Ascending aorta (tissue), 2 donors: ENCODE measurements around the gene QKI. TPM values are rescaled to one million over a fixed set of nuclear protein-coding genes. Genes with fewer than 3 reads are reported as not detected.

Experiments used
- DNase-seq, 2 donors: peaks; one replicate each; pipeline ENCODE4 v3.0.0-alpha.2; 2019; ENCODE audit warnings: low spot score in 2 of 2
- H3K27ac ChIP-seq, 2 donors: fragments of 200-600 bp; sonication (generic); one replicate each; pipeline ENCODE4 v1.5.1; 2016 to 2017; ENCODE audit warnings: mild to moderate bottlenecking in 1 of 2
- H3K27me3 ChIP-seq: fragments of 200-600 bp; sonication (generic); one replicate; pipeline ENCODE4 v1.5.1; 2017
- H3K36me3 ChIP-seq, 2 donors: fragments of 200-600 bp; sonication (generic); one replicate each; pipeline ENCODE4 v1.5.1; 2016
- H3K4me1 ChIP-seq, 2 donors: fragments of 200-600 bp; sonication (generic); one replicate each; pipeline ENCODE4 v1.5.1; 2016 to 2017; ENCODE audit warnings: mild to moderate bottlenecking in 1 of 2
- H3K4me3 ChIP-seq, 2 donors: fragments of 200-600 bp; sonication (generic); one replicate each; pipeline ENCODE4 v1.5.1; 2016 to 2017; ENCODE audit warnings: mild to moderate bottlenecking in 1 of 2
- H3K9me3 ChIP-seq, 2 donors: fragments of 200-600 bp; sonication (generic); one replicate each; pipeline ENCODE4 v1.5.1; 2016
- CTCF ChIP-seq, 3 experiments: fragments of 200-600 bp in 2 of 3; fragments of 450-650 bp in 1 of 3; sonication (generic) in 2 of 3; IDR thresholded peaks; one replicate each; pipeline ENCODE4 v1.5.1; 2016 to 2019; ENCODE audit warnings: antibody characterized with exemption in 3 of 3, mild to moderate bottlenecking in 1 of 3, moderate library complexity in 1 of 3
- intact Hi-C: fragments of 100-400 bp; cut with DNase I; formaldehyde crosslinking; loops from one replicate; pipeline ENCODE4 v1.15.1; 2023
- total RNA-seq: library from RNA; depleted of rRNA; stranded (reverse); fragments of >200 nt; gene quantifications from one replicate; pipeline ENCODE4 v1.1.0, GENCODE V29; 2016

The QKI gene
- total RNA-seq, 1 donor from 2014 or later = 91.0 TPM

- TF ChIP-seq CTCF (IDR thresholded peaks at IDR 0.05) = no peak
- DNase-seq = no peak
Measured at GRCh38 chr6:163370464-163371117, 43.9 kb upstream of the QKI start.

GRCh38 chr6:163371129-163371528 is 43.4 kb upstream of the QKI start:
- intact Hi-C loops = no loop called here
- no peak overlapping the region for H3K4me3 ChIP-seq
- H3K36me3 ChIP-seq = no peaks in the 10 kb centered on the region
- no peaks in the 10 kb centered on the region for H3K9me3 ChIP-seq
- no peaks in the 10 kb centered on the region for H3K27me3 ChIP-seq
- DNase-seq = no peak
- no peak overlapping the region for H3K27ac ChIP-seq
- no peak for TF ChIP-seq CTCF (IDR thresholded peaks at IDR 0.05)
- H3K4me1 ChIP-seq = no peaks in the 10 kb centered on the region

More at GRCh38 chr6:163370464-163371117, 43.9 kb upstream of the QKI start:
- Histone ChIP-seq H3K4me3 (no peak overlapping the region), H3K27ac (no peak overlapping the region), H3K27me3 (no peaks in the 10 kb centered on the region), H3K36me3 (no peaks in the 10 kb centered on the region), H3K9me3 (no peaks in the 10 kb centered on the region), H3K4me1 (no peaks in the 10 kb centered on the region)
- intact Hi-C loops = no loop called here

GRCh38 chr6:163373240-163373639 is 41.3 kb upstream of the QKI start:
- no peak for TF ChIP-seq CTCF (IDR thresholded peaks at IDR 0.05)
- H3K27ac ChIP-seq = no peak overlapping the region
- H3K27me3 ChIP-seq = no peaks in the 10 kb centered on the region
- H3K9me3 ChIP-seq = no peaks in the 10 kb centered on the region
- DNase-seq = no peak
- H3K36me3 ChIP-seq = no peaks in the 10 kb centered on the region
- intact Hi-C loops = no loop called here
- no peak overlapping the region for H3K4me3 ChIP-seq
- H3K4me1 ChIP-seq = no peaks in the 10 kb centered on the region

GRCh38 chr6:163375361-163375760 is 39.2 kb upstream of the QKI start:
- H3K27me3 ChIP-seq = no peaks in the 10 kb centered on the region
- H3K4me3 ChIP-seq = no peak overlapping the region
- no peaks in the 10 kb centered on the region for H3K36me3 ChIP-seq
- DNase-seq = no peak
- no peak for TF ChIP-seq CTCF (IDR thresholded peaks at IDR 0.05)
- intact Hi-C loops = no loop called here
- no peak overlapping the region for H3K27ac ChIP-seq
- H3K9me3 ChIP-seq = no peaks in the 10 kb centered on the region
- no peaks in the 10 kb centered on the region for H3K4me1 ChIP-seq

- Histone ChIP-seq H3K27ac (no peak overlapping the region), H3K4me1 (no peaks in the 10 kb centered on the region), H3K4me3 (no peak overlapping the region), H3K9me3 (no peaks in the 10 kb centered on the region), H3K36me3 (no peaks in the 10 kb centered on the region), H3K27me3 (no peaks in the 10 kb centered on the region)
- intact Hi-C loops = no loop called here
- no peak for DNase-seq
- no peak for TF ChIP-seq CTCF (IDR thresholded peaks at IDR 0.05)
Measured at GRCh38 chr6:163376187-163376586, 38.3 kb upstream of the QKI start.

- no peaks in the 10 kb centered on the region for H3K27me3 ChIP-seq
- no peak for DNase-seq
- intact Hi-C loops = no loop called here
- H3K4me1 ChIP-seq = no peaks in the 10 kb centered on the region
- no peak for TF ChIP-seq CTCF (IDR thresholded peaks at IDR 0.05)
- H3K36me3 ChIP-seq = no peaks in the 10 kb centered on the region
- no peaks in the 10 kb centered on the region for H3K9me3 ChIP-seq
- H3K27ac ChIP-seq = no peak overlapping the region
- no peak overlapping the region for H3K4me3 ChIP-seq
Measured at GRCh38 chr6:163377561-163377960, 37.0 kb upstream of the QKI start.
